ENCODE results near the gene ECHS1.

DNA sequence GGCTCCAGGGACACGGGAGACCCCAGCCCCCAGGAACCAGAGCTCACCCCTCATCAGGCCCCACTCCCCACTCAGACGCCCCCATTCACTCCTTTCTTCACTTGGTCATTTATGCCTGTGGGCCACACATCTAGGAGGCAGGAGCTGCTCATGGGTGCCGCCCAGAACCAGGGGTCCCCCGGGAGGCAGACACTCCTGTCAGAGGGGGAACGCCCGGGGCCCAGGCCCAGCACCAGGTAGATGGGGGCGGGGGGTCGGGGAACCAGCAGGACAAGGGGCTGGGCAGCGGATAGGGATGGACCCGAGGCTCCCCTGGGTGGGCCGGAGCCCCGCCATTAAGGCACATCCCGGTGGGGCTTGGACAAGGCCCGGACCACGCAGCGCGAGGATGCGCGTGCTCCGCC lies 48.3 kb downstream of the ECHS1 start:
- TF ChIP-seq, protein P1, sequence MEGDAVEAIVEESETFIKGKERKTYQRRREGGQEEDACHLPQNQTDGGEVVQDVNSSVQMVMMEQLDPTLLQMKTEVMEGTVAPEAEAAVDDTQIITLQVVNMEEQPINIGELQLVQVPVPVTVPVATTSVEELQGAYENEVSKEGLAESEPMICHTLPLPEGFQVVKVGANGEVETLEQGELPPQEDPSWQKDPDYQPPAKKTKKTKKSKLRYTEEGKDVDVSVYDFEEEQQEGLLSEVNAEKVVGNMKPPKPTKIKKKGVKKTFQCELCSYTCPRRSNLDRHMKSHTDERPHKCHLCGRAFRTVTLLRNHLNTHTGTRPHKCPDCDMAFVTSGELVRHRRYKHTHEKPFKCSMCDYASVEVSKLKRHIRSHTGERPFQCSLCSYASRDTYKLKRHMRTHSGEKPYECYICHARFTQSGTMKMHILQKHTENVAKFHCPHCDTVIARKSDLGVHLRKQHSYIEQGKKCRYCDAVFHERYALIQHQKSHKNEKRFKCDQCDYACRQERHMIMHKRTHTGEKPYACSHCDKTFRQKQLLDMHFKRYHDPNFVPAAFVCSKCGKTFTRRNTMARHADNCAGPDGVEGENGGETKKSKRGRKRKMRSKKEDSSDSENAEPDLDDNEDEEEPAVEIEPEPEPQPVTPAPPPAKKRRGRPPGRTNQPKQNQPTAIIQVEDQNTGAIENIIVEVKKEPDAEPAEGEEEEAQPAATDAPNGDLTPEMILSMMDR (IDR thresholded peaks at IDR 0.05) = no peak
- TF ChIP-seq POLR2AphosphoS5 (IDR thresholded peaks at IDR 0.05) (no peak), EP300 (IDR thresholded peaks at IDR 0.05) (no peak)

Data from stomach (tissue), 4 donors.